Fibroblast of lung (primary cell): ENCODE data around the gene TRAF7.

Source experiments
- CTCF ChIP-seq, 2 donors: IDR thresholded peaks in 1 of 2; conservative IDR thresholded peaks in 1 of 2; 1 replicate in 1 of 2; 2 replicates in 1 of 2; pipeline ENCODE4 v1.5.1; 2011 to 2012; ENCODE audit warnings: low read length in 2 of 2, control low read depth in 1 of 2, inconsistent platforms in 1 of 2, low read depth in 1 of 2, mild to moderate bottlenecking in 1 of 2
- EZH2 ChIP-seq: IDR thresholded peaks from 2 replicates; pipeline ENCODE4 v1.5.1; 2012; ENCODE audit warnings: low read length, control low read depth, mild to moderate bottlenecking; ENCODE audit errors: missing control alignments

- no peak for TF ChIP-seq CTCF (conservative IDR thresholded peaks at IDR 0.05 in 1 of 2, IDR thresholded peaks at IDR 0.05 in 1 of 2; ENCODE audit: low read depth in 1 of 2, low read length in 2 of 2)
- no peak for TF ChIP-seq EZH2
Measured at GRCh38 chr16:2122429-2122828, 33.2 kb upstream of the TRAF7 start.
